Stromal cell of bone marrow (primary cell): Measurements from ENCODE around the gene TFAP2A.
A peak's percentile ranks its signal among the peaks of the same experiment; 100 is the strongest.

Experiments used
- DNase-seq: peaks from one replicate; pipeline ENCODE4 v3.0.0-alpha.2; 2012; ENCODE audit warnings: low read depth

TFAP2A gene

DNA sequence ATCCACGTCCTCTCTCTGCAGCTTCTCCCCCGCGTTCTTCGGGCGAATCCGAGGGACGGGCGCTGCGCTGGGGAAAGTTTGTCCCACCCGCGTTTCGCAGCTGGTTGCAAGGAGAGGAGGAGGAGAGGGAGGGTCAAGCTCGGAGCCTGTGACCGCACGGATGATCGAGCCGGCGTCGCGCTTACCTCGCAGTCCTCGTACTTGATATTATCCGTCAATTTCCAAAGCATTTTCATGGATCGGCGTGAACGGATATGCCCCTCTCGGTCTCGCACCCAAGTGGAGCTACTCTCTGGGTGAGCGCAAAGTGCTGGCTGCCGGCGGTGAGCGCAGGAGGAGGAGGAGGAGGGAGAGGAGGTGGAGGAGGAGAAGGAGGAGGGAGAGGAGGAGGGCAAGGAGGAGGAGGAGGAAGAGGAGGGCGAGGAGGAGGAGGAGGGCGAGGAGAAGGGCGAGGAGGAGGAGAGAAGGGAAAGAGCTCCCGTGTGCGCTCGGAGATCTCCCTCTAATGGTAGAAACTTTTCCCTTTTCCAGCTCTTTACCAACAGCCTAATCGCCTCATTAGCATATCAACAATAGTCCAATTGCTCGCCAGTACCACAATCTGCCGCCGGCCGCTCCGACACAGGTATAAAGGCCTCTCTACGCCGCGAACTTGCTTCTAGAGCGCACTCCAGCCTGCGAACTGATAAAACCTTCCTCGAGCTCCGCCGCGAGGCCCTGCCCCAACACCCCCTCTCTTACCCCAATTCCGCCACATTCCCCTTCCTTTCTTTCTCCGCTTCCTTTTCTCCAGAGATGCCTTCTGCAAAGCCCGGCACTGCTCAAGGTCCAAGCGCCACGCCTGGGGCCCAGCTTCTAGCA lies at the start of gene TFAP2A:
Gene TFAP2A, minus strand, starts transcription at position 319 of the 861 bp plus-strand sequence. Its CDS starts 83 bp downstream, at position 236.
- peak; percentile 28 for DNase-seq

DNA sequence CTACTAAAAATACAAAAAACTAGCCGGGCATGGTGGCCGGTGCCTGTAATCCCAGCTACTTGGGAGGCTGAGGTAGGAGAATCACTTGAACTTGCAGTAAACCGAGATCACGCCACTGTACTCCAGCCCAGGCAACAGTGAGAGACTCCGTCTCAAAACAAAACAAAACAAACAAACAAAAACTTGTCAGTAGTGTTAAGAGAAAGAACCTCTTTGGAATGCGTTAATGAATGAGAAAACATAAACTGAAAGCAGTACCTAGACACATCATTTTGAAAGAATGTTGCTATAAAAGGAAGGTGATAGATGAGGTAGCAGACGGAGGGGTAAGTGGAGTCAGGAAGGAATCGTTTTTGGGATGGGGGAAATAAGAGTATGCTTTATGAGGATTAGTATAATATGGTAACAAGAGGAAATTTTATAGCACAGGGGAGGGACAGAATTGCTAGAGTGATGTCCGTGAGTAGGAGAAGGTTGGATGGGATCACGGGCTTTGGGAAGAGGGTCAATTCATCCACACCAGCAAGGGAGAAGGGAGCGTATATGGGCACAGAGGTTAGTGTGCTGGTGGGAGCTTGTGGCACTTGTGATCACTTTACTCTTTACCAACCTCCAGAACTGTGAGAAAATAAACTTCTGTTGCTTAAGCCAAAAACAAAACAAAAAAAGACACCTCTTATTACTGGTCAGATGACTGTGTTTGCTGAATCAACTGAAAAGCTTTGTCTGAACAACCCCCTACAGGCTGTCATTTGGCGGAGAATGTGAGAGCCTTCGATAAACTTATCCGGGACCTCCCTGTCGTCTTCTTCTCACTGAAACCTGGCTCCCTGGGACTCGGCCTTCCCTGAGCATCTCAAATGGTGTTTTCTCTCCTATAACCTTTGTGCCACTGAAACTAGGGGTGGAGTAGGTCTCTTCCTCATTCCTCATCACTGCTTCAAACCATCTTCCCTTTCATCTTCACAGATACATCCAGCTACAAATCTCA lies 48.9 kb upstream of the TFAP2A start:
- no peak for DNase-seq

- DNase-seq: no peak
These were observed 48.2 kb upstream of the TFAP2A start for GRCh38 chr6:10463040-10463439.

DNA sequence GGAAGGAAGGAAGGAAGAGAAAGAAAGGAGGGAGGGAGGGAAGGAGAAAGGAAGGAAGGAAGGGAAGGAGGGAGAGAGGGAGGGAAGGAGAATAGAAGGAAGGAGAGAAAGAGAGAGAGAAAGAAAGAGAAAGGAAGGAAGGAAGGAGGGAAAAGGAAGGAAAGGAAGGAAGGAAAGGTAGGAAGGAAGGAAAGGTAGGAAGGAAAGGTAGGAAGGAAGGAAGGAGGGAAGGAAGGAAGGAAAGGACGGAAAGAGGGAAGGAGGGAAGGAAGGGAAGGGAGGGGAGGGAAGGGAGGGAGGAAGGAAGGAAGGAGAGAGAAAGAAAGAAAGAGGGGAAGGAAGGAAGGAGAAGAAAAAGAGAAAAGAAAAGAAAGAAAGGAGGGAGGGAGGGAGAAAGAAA lies 47.0 kb upstream of the TFAP2A start:
- DNase-seq: no peak

GRCh38 chr6:10460096-10460495 lies 45.2 kb upstream of the TFAP2A start:
- no peak for DNase-seq

DNA sequence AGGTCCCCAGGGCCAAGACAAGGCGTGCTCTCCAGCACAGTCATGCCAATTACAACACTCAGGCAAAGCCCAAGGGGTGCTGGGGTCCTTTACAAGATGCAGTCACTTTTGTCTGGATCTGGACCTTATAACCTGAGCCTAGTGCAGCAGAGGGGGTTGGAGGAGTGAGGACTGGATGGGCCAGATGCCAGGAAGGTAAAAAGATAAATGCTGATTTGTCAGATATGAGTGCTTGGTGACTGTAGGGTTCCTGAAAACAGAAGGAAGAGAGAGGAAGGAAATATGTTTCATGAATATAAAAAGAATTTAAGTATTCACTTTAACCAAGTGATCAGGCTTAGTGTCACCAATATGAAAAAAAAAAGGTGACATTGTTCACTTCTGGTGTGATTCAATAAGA lies 43.4 kb upstream of the TFAP2A start:
- no peak for DNase-seq

- no peak for DNase-seq
These were observed 38.7 kb upstream of the TFAP2A start for GRCh38 chr6:10453596-10453995.

- peak; percentile 61 for DNase-seq
These were observed 37.1 kb upstream of the TFAP2A start for GRCh38 chr6:10451828-10452509.

DNA sequence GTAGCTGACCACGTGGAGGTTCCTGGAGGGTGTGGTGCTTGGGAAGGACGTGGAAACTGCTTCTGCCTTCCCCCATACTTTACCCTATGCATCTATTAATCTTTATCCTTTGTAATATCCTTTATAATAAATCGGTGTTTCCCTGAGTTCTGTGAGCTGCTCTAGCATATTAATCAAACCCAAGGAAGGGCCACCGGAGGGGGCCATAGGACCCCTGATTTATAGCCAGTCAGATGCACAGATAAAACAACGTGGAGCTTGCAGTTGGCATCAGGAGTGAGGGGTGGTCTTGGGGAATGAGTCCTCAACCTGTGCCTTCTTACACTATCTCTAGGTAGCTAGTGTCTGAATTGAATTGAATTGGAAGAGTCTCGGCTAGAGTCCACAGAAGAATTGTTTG lies 36.5 kb upstream of the TFAP2A start:
- DNase-seq: no peak

GRCh38 chr6:10449751-10450150 lies 34.9 kb upstream of the TFAP2A start:
- no peak for DNase-seq

- no peak for DNase-seq
These were observed 33.2 kb upstream of the TFAP2A start for GRCh38 chr6:10448096-10448495.

DNA sequence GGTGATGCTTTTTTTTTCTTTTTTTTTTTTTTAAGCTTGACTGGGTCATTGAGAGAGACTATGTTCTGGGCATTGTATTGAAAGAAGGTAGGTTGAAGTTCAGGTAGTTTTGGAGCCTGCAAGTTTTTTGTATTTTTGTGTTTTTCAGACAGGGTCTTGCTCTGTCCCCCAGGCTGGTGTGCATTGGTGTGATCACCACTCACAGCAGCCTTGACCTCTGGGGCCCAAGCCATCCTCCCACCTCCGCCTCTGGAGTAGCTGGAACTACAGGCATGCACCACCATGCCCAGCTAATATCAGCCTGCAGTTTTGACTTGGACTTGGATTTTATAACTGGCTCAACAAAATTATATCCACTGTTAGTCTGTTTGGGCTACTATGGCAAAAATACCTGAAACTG lies 31.7 kb upstream of the TFAP2A start:
- no peak for DNase-seq

- no peak for DNase-seq
These were observed 26.8 kb upstream of the TFAP2A start for GRCh38 chr6:10441655-10442009.

DNA sequence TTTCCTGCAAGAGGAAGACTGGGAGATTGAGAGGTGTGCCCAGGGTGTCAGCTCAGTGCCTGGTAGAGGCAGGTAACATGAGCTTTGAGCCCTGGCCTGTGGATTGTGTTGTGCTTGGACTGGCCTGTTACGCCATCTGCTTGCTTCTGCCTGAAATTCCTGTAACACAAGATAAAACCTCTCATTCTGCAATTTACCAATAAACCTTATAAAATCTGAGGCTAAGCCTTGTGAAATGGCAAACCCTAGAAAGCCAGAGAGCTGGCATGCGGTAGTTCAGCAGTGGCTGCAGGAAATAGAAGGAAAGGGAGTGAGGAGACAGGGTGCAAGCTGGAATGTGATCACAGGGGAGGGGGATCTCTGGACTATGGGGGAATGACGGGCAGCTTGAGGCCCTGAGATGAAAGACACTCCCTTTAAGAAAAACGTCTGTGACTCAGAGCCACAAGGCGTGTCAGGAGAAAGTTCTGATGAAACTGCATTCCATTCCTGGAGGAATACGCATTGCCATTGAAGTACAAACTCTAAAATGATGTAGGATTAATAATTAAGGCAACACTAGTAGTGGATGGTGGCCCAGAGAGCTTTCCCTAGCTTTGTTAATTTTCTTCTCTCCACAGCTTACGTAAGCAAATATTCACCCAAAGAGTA lies 26.3 kb upstream of the TFAP2A start:
- DNase-seq: peak; percentile 84

DNA sequence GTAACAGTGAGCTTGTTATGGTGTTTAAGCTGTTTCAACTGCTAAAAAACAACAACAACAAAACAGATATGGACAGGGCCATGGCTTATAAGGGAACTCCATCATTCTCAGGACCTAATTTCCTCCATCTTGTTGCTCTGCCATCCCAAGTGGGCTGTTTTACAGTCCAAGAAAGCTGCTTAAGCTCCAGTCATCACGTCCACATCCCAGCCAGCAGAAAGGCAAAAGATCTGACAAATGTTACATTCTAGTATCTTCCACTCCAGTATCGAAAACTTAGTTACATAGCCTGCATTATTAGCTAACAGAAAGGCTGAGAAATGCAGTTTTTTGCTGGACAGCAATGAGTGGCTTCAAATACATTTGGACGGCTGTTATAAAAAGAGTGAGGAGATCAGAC lies 23.0 kb upstream of the TFAP2A start:
- DNase-seq: no peak

DNA sequence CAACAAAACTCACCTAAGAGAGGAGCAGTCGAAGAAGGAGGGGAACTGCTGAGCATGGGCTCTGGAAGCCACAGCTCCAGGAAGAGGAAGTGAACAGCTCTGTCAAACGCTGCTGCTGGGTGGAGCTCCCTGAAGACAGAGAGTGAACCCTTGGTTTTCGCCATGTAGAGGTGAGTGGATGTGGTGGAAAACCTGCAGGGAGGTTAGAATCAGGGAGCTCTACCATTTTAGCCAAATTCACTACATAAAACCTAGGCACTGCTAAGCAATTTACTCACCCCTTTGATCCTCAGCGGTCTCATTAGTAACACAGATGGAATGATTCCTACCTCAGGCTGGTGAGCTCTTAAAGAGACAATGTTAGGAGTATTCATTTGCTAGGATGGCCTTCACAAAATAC lies 19.4 kb upstream of the TFAP2A start:
- no peak for DNase-seq

- DNase-seq: no peak
These were observed 18.4 kb upstream of the TFAP2A start for GRCh38 chr6:10433322-10433721.

- no peak for DNase-seq
These were observed 16.7 kb upstream of the TFAP2A start for GRCh38 chr6:10431423-10432164.

GRCh38 chr6:10429638-10430427 lies 15.0 kb upstream of the TFAP2A start:
- peak; percentile 31 for DNase-seq

DNA sequence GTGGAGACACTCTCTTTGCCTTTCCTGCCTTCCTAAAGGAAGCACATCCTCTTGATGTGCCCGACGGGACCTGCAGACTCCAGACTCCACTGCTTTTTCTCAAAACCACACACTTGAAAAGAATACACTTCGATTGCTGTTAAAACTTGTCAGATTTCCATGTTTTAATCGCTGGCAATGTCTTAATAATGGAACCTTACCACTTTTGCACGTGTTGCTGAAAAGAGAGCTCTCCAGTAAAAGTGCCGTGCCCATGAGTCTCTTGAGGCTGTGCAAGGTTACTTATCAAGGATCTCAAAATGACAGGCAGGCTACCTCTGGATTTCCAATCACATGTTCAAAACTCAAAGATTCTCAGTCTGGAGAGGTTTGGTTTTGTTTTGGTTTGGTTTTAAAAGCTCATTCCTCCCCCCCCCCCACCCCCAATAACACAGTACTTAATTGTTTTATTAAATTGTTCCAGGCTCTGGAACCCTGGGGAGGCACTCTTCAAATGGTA lies 12.0 kb upstream of the TFAP2A start:
- no peak for DNase-seq
